ENCODE measurements around the gene PDS5A.
"Not testable (repeated sequence)": the region's sequence is repeated elsewhere in the genome, so short reads cannot be mapped to it uniquely, and the experiment has no call there.

The PDS5A gene

GRCh38 chr4:39846120-39846519 lies 131.6 kb downstream of the PDS5A start:
- no peak for TF ChIP-seq CTCF (IDR thresholded peaks at IDR 0.05; ENCODE audit: low read depth, low read length, missing control alignments)
- DNase-seq (ENCODE audit: low read depth), result peak; percentile 26
- no peak overlapping the region for H3K4me3 ChIP-seq (ENCODE audit: low read depth, low read length)
- in situ Hi-C loops (cut with HindIII; ENCODE audit: low sequenced_read_pairs), result no loop called here

- TF ChIP-seq CTCF (IDR thresholded peaks at IDR 0.05; ENCODE audit: low read depth, low read length, missing control alignments), result no peak
- H3K4me3 ChIP-seq (ENCODE audit: low read depth, low read length), result no peak overlapping the region
- in situ Hi-C loops (cut with HindIII; ENCODE audit: low sequenced_read_pairs), result no loop called here
- no peak for DNase-seq (ENCODE audit: low read depth)
Observed at GRCh38 chr4:39841894-39842293, 135.8 kb downstream of the PDS5A start.

- in situ Hi-C loops (cut with HindIII; ENCODE audit: low sequenced_read_pairs); DNase-seq (ENCODE audit: low read depth); H3K4me3 ChIP-seq (ENCODE audit: low read depth, low read length): not testable (repeated sequence)
Observed at GRCh38 chr4:39840516-39840915, 137.2 kb downstream of the PDS5A start.

- DNase-seq (ENCODE audit: low read depth), result no peak
- TF ChIP-seq CTCF (IDR thresholded peaks at IDR 0.05; ENCODE audit: low read depth, low read length, missing control alignments), result no peak
- H3K4me3 ChIP-seq (ENCODE audit: low read depth, low read length), result no peak overlapping the region
- in situ Hi-C loops (cut with HindIII; ENCODE audit: low sequenced_read_pairs), result no loop called here
Observed at GRCh38 chr4:39840027-39840426, 137.7 kb downstream of the PDS5A start.

- H3K4me3 ChIP-seq (ENCODE audit: low read depth, low read length); in situ Hi-C loops (cut with HindIII; ENCODE audit: low sequenced_read_pairs); DNase-seq (ENCODE audit: low read depth): not testable (repeated sequence)
Observed at GRCh38 chr4:39838431-39838830, 139.3 kb downstream of the PDS5A start.

- no peak overlapping the region for H3K4me3 ChIP-seq (ENCODE audit: low read depth, low read length)
- no peak for DNase-seq (ENCODE audit: low read depth)
- TF ChIP-seq CTCF (IDR thresholded peaks at IDR 0.05; ENCODE audit: low read depth, low read length, missing control alignments), result no peak
- in situ Hi-C loops (cut with HindIII; ENCODE audit: low sequenced_read_pairs), result no loop called here
Observed at GRCh38 chr4:39834269-39834668, 143.4 kb downstream of the PDS5A start.

GRCh38 chr4:39825741-39826231 lies 151.9 kb downstream of the PDS5A start:
- DNase-seq (ENCODE audit: low read depth), result peak; percentile 33
- in situ Hi-C loops (cut with HindIII; ENCODE audit: low sequenced_read_pairs), result no loop called here
- H3K4me3 ChIP-seq (ENCODE audit: low read depth, low read length), result no peak overlapping the region
- TF ChIP-seq CTCF (IDR thresholded peaks at IDR 0.05; ENCODE audit: low read depth, low read length, missing control alignments), result no peak

- TF ChIP-seq CTCF (IDR thresholded peaks at IDR 0.05; ENCODE audit: low read depth, low read length, missing control alignments), result no peak
- no peak for DNase-seq (ENCODE audit: low read depth)
- in situ Hi-C loops (cut with HindIII; ENCODE audit: low sequenced_read_pairs), result no loop called here
- no peak overlapping the region for H3K4me3 ChIP-seq (ENCODE audit: low read depth, low read length)
Observed at GRCh38 chr4:39825090-39825489, 152.6 kb downstream of the PDS5A start.

All from astrocyte of the cerebellum (primary cell).